HG02623 (cell line): ENCODE data around the gene FOXP1.

Experiments used
- ATAC-seq: cut with Tn5 transposase; IDR thresholded peaks from one replicate; pipeline ENCODE4 v1.9.1; 2021; ENCODE audit warnings: moderate library complexity; ENCODE audit not compliant: unreplicated experiment

Gene FOXP1

DNA sequence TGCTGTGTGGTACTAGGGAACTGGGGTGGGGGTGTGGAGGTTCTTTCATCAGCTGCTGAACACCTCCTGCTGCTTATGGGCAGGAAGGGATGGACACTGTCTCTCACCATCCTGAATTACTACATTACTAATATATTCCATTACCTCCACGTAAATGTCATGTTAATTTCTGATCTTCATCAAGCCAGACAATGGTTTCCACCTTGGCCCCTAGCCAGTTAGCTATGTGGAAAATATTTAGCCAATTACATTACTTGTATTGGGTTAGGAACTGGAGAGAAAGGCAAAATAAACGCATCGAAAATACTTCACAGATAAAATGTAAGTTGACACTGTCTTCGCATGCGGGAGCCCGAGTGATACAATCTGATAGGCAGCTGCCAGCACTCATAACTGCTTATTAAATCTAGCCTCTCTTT lies 95.1 kb downstream of the FOXP1 start:
- no peak for ATAC-seq

DNA sequence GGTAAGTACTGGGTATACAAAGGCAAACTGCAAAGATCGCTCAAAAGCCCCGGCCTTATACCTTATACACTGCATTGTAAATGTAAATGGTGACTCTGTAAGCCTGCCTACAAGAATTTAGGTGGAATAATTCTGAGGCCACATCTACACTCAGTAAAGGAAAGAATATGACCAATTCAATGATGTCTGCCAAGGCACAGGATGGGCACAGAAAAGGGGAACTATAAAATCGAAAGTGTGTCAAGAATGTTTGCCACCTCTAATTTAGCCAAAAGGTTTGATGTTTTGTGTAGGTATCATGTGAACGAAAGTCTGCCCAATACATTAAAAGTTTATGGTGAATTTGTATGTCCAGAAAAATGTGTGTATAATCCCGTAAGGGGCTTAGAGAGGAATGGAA lies 96.1 kb downstream of the FOXP1 start:
- ATAC-seq, result no peak

DNA sequence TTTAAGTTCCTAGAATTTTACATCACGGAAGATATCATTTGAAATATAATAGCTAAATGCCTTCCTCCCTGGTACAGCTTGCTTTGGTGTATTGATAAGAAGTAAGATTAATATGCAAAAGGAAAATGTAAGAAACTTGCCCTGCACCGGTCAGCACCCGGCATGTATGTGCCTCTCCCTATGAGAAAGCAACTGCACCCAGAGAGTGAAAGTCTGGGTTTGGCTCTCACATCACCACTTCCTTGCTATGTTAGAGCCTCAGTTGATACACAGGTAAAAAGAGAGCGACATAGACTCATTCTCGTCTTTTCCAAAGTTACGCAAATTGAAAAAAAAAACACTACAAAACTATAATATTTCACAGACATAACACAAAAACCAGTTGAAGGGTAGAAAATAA lies 96.7 kb downstream of the FOXP1 start:
- ATAC-seq, result no peak

DNA sequence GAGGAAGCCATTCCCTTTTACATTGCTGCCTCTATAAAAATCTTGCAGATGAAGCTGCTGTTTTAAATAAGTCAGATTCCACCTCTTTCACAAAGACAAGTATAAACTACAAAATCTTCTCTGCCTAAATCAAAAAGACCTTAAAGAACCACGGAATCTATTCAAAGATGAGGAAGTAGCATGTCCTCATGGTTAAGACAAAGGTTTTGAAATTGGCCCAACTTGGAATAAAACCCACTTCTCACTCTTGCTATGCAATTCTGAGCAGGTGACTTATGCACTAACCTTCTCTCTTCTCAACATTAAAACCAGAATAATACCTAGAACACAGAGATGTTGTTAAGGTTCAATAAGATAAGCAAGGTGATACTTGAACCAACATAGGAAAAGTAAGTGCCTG lies 97.6 kb downstream of the FOXP1 start:
- ATAC-seq, result no peak

DNA sequence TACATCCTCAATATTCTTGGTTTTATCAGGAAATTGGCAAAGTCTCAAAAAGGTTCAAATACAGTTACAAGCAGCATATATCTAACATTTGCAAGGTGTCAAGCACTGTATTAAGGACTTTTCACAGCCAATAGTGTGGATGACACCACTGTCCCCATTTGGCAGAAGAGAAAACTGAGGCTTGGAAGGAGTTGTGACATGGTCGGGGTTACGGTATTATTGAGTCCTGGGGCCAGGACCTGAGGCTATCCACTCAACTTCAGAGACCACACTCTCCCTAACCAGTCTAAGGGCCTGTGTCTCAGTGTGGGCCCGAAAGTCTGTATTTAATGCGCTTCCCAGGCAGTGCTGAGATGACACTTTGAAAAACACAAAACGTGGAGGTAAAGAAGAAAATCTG lies 99.1 kb downstream of the FOXP1 start:
- no peak for ATAC-seq

DNA sequence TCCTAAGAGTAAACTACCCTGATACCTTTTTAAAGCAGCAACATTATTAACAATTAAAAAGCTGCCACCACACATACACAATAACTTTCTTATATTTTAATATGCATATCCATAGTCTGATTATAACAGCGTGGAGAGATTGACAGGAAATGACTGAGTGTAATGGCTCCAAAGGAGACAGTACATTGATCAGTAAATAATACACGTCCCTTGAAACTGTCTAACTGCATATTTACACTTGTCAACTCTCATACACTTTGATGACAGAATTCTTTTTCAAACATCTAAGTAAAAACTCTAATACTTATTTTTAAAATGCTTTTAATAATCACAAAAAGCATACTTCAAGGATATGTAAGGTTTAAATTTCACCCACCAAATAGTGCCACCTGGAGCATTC lies 99.5 kb downstream of the FOXP1 start:
- ATAC-seq, result no peak

DNA sequence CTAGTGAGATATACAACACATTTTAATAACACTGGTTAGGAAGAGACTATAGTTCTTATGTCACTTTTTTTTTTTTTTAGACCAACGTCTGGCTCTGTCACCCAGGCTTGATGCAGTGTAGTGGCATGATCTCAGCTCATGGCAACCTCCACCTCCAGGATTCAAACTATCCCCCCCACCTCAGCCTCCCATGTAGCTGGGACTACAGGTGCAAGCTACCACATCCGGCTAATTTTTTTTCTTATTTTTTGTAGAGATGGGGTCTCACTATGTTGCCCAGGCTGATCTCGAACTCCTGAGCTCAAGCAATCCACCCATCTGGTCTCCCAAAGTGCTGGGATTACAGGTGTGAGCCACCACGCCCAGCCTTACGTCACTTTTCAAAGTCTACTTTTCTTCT lies 100.8 kb downstream of the FOXP1 start:
- ATAC-seq, result no peak

DNA sequence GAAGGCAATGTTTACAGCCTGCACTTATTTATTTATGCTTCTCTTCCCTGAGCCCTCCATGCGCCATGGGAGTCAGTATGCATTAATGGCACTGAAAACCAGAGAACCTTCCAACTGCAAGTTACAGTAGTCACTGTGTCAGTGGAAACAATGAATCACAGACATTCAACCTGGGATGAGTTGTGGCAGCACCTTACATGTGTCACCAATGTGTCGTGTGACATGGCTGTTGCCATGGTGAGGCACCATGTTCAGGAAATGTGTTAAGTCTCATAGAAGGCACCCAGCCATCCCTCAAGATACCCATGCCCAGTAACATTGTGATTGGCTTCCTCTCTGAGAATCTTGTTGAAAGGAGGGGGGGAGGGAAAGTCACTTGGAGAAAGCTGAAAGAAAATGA lies 105.0 kb downstream of the FOXP1 start:
- no peak for ATAC-seq

DNA sequence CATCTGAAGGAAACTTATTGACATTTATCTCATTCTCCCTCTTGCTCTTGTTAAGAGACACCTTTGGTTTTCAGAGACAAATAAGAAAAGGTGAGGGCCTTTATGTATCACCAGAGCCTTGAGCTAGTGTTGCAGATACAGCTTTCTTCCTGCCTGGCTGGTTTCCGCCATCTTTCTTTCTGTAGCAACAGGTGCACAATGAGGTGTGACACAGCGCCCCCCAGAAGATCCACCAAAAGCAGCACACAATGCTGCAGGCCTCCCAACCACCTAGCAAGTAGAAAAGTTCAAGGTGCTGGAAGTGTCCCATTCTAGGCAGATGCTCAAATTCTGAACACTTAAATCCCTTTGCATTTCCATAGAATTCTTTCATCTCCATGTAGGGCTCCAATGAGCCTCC lies 106.6 kb downstream of the FOXP1 start:
- ATAC-seq, result no peak

DNA sequence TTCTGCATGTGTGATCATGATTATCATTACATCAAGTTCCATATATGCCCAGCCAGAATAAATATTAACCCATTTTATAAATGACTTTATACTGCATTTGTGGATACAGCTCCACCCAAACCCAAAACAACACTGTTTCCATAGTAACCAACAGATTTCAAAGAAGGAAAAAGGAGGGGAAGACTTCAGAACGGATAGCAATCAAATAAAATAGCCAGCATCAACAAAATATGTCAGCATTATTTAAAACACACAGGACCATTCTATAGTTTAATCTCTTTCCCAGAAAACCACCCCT lies 114.4 kb downstream of the FOXP1 start:
- ATAC-seq, result no peak

DNA sequence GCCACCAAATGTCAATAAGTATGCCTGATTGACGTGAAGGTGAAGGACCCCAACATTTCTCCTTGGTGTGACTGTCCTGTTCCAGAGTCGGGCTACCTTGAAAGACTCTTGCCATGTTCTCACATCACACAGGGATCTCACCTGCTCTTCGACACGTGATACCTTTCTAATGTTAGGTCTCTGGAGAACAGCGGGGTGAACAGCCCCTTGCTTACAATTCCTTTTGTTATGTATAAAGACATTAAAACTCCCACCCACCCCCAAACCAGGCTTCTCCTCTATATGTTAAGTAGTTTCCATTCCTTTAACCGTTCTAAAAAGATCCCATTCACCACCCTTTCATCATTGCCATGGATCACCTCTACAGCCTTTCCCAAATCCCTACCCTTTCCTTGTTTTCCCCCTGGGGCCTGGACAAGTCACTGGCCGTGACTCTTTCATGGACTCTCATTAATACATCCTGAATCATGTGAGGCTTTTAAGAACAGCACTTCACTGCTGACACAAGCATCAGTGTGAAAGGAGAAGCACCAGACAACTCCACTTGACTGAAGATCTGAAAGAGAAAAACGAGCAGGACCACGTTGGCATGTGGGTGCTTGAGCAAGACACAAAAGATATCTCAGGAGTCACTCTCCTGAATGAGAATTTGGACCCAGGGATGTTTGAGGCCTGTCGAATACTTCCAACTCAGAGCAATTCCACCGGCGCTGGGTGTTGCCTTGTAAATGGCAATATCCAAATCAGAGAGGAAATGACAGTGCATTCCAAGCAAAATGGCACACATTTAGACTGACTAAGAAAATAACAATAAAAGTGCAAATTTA lies 115.0 kb downstream of the FOXP1 start:
- ATAC-seq, result no peak

DNA sequence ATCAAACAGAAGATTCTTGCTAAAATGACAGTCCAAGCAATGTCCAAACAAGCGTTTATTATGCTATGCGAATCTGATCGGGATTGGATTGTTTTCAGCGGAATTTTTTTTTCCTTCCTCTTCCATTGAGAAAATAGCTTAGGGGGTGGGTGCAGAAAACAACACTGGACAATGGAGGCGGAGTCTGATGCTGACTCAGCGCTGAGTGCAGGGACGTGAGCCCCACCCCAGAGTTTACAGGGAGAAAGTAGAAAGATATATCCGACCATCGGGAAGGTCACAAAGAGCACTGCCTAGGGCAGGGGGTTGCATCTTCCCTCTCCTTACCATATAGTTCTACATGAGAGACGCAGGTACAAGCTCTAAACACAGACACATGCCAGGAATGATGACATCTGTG lies 117.0 kb downstream of the FOXP1 start:
- no peak for ATAC-seq

DNA sequence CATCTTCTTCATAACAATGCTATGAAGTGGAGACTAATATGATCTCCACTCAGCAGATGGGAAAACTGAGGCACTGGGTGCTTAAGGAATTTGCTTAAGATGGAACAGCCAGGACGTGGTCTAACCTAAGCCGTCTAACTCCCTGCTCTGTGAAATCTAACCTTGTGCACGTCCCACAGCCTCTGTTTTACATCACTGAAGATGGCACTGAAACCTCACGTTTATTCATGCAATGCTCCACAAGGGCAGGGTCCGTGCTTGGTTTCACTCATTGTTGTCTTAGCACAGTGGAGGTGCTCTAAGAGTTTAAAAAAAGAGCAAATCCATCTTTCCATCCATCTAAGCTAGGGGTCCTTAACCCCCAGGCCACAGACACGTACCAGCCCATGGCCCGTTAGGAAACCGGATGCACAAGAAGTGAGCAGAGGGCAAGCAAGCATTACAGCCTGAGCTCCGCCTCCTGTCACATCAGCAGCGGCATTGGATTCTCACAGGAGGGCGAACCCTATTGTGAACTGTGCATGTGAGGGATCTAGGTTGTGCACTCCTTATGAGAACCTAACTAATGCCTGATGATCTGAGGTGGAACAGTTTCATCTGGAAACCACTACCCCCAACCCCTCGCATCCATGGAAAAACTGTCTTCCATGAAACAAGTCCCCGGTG lies 118.0 kb downstream of the FOXP1 start:
- no peak for ATAC-seq

DNA sequence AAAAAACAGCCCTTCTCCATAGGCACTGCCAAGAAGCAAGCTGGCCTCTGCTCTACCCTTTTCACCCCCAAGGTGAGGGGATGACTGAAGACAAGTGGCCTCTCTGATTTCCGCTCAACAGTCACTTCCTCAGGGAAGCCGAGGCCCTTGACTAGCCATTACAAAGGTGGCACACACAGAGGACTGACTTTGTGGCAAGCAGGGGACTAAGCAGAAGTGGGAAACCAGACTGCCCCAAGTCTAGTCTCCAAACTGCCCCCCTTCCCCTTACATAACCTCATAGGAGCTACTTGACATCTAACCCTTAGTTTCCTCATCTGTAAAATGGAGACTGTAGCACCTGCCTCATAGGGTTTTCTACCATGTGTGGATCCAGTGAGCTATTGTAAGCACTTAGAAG lies 118.9 kb downstream of the FOXP1 start:
- ATAC-seq, result no peak

DNA sequence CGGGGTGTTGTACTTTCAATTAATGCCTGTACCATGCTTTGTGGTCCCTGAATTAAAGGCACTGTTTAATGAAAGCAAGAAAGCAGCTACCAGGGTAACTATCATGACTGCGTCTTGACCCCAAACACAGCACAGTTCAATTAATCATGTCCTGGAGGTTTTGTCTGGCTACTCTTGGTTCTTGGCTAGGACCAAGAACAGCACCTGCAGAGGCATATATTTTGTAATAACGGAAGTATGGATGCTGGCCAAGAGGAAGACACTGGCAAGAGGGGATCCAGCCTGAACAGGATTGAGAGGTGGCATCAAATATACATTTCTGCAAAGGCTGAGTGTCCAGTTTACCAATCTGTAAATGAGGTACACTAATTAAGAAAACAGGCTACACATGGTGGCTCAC lies 119.9 kb downstream of the FOXP1 start:
- ATAC-seq, result no peak

DNA sequence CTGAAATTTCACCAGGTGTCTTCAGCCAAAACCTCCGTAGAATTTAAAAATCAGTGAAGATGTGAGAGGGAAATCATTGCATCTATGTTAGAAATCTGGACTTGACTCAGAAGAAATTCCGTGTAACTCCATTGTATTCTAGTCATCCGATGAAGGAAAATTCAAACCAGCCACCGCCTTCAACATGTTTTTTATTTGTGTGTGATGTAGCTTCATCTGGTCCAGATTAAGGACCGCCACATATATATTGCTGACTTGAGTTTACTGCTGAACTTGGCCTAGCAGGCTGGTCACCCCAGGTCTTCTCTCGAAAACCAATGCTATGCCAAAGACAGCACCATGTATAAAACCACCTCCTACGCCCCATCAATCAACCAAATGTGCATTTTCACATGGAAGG lies 120.9 kb downstream of the FOXP1 start:
- no peak for ATAC-seq

DNA sequence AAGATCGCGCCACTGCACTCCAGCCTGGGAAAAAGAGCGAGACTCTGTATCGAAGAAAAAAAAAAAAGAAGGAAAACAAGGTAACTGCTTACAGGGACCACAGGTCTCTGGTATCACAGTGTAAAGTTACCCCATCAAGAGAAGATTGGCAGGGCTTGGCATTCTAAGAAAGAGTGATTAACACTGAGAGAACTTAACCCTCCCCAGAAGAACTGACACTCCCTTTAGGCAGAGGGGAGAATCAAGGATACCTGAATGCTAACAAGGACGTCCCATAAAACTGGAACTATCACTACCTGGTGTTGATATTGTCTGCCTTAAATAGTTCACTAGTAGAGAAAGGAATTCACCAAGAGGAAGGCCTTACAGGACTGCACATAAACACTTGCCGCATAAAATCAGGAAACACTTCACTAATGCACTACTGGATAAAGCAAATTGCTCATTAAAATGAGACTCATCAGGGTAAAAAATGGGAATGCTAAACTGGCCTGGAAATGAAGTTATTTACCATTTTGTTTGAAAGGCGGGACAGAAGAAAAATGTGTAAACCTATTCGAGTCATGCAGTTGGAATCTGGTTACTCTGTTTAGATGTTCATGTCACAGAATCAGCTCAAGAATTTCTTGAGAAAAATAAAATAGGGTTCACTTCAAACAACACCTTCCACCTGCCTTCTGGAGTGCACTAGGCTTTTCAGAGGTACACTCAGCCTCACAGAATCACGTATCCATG lies 121.6 kb downstream of the FOXP1 start:
- no peak for ATAC-seq

DNA sequence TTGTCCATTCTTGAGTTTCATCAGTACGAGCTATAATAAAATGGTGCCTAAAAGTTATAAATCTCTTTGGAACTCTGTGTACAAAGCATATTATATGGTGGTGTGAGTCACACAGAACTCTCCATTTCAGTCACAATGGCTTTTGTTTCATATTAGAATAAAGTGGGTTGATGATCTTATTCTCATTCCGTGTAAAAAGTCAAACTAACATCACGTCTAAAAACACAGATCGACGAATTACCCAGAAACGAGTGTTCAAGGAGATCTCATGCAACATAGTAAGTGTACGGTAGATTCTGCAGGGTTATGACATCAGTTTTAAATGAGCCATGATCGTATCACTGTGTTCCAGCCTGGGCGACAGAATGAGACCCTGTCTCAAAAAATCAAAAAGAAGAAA lies 122.4 kb downstream of the FOXP1 start:
- ATAC-seq, result no peak

DNA sequence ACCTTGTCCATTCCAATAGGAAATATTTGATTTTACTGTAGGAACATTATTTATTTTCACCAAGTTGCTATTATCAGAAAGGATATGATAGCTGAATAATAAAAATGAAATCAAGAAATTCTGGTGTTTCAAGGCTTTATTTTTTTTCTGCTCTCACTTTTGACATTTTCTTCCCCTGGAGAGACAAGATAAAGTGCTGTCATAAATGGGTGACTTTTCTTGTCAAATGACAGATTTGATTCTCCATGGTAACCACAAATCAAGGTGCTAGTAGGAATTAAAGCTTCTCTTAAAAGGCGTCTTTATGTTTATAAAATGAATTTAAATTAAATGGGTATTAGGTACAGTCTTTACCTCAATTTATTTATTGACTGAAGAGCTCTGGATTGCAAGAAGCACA lies 124.6 kb downstream of the FOXP1 start:
- no peak for ATAC-seq

DNA sequence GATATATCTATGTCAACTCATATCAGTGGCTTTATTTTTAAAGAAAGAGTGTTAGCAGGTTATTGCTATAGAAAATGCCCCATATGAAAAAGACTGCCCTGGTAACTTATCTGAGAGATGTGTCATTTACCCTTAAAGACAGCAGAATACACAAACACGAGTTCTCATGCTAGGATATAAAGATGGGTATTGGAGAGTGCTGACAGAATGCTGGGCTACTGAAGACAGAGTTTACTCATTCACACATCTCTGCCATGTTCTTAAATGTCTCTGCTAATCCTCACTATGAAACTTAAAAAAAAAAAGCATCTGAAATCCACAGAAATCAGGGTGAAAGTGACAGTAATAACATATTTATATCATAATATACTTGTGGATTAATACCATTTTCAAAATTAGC lies 126.7 kb downstream of the FOXP1 start:
- ATAC-seq, result no peak

DNA sequence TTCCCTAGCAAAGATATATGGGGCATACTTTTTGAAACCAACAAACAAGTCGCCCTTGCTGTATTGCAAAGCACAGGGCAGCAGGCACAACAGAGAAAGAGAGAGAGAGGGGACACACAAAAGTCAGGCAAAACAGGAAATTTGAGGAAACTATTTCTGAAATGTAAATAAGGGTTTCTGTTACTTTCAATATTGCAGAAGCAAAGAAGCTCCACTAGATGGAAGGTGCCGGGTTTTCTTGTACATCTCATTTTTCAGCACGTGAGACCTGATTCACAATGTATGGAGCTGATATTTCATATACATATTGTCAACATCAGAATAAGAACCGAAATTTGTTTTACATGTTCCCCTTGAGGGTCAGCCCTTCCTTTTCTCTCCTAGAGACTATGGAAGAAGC lies 127.4 kb downstream of the FOXP1 start:
- peak; percentile 47 for ATAC-seq
